ENCODE data around the gene CIDEA.

DNA sequence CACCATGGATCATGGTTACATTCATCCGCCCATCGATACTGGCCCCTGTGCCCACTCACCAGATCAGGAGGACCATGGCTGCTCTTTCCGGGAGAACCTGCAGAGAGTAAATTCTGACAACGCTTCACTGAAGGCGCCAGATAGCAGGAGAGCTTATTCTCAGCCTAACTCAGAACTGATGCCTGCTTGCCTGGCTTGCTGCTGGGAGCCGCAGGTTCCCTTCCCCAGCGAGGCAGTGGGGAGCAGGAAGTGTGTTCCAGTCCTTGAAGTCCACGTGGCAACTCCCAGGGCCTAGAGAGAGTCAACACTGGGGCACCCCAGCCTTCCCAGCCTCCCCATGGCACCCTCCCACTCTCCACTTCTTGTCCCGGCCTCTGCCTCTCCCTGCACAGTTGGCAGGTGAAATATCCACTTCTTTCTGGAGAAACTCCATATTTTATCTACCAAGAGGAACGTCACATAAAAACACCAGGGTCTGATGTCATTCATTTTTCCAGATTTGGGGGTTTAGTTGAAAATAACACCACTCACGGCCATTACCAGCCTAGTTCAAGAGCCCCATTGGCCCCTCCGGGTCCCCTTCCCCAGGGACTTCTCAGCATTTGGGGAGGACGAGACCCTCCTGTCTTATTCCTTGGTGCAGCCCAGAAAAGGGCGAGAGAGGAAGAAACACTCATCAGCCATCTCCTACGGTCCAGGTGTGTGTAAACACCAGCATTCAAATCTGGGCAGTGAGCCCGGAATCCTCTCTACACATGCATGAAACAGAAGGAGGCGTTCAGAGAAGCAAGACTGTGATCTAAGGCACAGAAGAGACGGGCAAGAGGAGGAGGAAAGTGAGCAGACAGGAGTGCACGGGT lies 50.4 kb downstream of the CIDEA start:
- TF ChIP-seq, protein P1, sequence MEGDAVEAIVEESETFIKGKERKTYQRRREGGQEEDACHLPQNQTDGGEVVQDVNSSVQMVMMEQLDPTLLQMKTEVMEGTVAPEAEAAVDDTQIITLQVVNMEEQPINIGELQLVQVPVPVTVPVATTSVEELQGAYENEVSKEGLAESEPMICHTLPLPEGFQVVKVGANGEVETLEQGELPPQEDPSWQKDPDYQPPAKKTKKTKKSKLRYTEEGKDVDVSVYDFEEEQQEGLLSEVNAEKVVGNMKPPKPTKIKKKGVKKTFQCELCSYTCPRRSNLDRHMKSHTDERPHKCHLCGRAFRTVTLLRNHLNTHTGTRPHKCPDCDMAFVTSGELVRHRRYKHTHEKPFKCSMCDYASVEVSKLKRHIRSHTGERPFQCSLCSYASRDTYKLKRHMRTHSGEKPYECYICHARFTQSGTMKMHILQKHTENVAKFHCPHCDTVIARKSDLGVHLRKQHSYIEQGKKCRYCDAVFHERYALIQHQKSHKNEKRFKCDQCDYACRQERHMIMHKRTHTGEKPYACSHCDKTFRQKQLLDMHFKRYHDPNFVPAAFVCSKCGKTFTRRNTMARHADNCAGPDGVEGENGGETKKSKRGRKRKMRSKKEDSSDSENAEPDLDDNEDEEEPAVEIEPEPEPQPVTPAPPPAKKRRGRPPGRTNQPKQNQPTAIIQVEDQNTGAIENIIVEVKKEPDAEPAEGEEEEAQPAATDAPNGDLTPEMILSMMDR (conservative IDR thresholded peaks at IDR 0.05; ENCODE audit: low read depth, low read length) = no peak
- TF ChIP-seq EZH2 (IDR thresholded peaks at IDR 0.05; ENCODE audit: low read length, unreplicated experiment) = no peak

Data from PC-3 (cell line).